RWPE1 (cell line): Measurements from ENCODE around the gene TCEAL5.

Source experiments
- CTCF ChIA-PET: fragments of 350-600 bp; sonication (Branson Sonifier 250); formaldehyde crosslinking; extraction: SDS; loops from one replicate; lab custom pipeline; 2021; lab: Yijun Ruan, JAX
- POLR2A ChIA-PET: fragments of 400-600 bp; formaldehyde crosslinking; extraction: SDS; loops from one replicate; lab custom pipeline; 2020; ENCODE audit warnings: antibody characterized with exemption; ENCODE audit not compliant: low non-redundant PET; lab: Yijun Ruan, JAX
- DNase-seq: peaks from one replicate; pipeline ENCODE4 v3.0.0; 2012; ENCODE audit warnings: low spot score
- H3K27ac ChIP-seq: fragments of 450-650 bp; 2 replicates; pipeline ENCODE4 v1.5.1; 2017
- CTCF ChIP-seq: fragments of 450-650 bp; conservative IDR thresholded peaks from 2 replicates; pipeline ENCODE4 v1.5.1; 2017; ENCODE audit warnings: low read depth, mild to moderate bottlenecking

The TCEAL5 gene

DNA sequence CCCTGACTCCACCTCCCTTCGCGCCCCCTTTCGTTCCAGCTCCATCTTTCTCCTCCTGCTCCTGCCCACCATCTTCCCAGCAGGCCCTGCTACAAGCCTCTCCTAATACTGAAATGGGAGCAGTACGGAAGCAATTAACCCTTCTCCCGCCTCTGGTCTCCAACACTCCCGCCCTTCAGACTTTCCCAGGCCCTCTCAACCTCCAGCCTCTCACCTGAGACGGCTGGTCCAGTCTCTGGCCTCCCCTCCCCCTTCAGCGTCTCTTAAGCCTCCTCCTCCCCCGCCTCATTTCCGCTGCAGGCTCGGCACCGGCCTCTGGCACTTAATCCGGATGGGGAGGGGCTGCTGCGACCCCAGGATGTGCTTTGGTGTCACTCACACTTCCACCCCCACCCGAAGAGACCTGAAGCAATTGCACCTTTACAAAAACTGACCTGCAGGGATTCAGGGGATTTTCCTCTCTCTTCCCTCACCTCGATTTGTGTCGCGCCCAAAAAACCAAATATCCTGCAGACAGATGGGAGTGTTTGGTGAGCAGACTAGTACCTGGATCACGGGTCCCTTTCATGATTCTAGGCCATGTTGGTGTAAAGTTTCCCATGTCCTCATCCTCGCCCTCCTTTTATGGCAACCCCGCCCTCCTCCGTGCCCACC, 22.3 kb downstream of the TCEAL5 start:
- POLR2A ChIA-PET: no interaction called here
- peak overlapping the region; percentile 75 for H3K27ac ChIP-seq
- CTCF ChIA-PET: interaction anchor here (1.9 kb wide), 1 partner anchor 43 kb away, joined by 4 read pairs; no protein-coding TSS in a partner anchor
- TF ChIP-seq CTCF: no peak
- peak; percentile 41 for DNase-seq

DNA sequence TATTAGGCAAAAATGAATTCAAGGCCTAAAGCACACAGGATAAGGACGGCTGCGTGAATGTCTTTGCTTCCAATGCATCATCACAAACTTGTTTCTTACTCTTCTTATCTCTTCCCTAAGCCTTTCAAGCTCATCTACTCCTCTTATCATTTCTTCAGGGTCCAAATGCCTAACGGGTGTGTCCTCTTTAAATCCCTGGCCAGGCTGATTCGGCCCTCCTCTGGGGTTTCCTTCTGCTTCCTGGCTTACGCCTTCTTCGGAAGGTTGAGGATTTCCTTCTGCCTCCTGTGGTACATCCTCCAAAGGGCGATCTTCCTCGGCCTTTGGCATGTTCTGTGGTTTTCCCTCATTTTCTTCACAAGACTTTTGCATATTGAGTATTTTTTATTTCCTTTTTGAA, 22.9 kb downstream of the TCEAL5 start:
- ChIA-PET CTCF (interaction anchor here (1.9 kb wide), 1 partner anchor 43 kb away, joined by 4 read pairs; no protein-coding TSS in a partner anchor), POLR2A (no interaction called here)
- H3K27ac ChIP-seq: peak overlapping the region; percentile 75; the same call in 1 of the 2 replicates
- no peak for DNase-seq
- TF ChIP-seq CTCF: no peak

DNA sequence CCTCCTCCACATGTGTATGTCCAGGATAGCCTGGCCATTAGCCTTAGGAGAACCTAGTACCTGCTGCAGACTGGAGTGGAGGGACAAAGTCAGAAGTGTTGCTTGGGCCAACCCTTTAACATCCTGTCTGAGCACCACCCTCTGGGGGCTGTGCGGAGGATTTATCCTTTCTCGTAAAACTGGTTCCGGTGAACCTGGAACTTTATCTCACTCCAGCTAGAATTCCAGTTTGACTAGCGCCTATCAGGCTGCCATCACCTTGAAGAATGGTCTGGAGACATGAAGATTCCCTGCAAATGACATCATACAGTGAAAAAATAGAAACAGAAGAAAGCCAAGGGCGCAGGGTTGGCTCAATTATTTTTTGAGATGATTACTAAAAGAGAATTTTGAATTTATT, 25.6 kb downstream of the TCEAL5 start:
- peak; percentile 6 for DNase-seq
- TF ChIP-seq CTCF: no peak

DNA sequence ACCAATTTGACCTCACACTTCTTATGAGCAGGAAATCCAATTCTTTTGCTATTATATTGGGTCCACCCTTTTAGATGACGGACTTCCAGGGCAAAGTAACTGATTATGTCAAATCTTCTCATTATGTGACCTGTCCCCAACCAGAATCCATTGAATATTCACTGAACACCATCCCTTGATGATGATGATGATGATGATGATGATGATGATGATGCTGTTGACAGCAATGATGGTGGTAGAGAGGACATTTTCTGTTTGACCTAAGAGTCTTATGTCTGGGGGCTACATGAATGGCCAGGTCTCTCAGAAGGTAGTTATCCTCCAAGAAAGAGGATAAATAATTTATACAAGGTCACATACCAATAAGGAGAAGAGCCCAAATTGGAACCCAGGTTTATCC, 26.7 kb downstream of the TCEAL5 start:
- TF ChIP-seq CTCF: no peak
- DNase-seq: no peak
- no peak overlapping the region for H3K27ac ChIP-seq
- POLR2A ChIA-PET: no interaction called here
- CTCF ChIA-PET: no interaction called here

More for the DNA sequence above, 25.6 kb downstream of the TCEAL5 start:
- CTCF ChIA-PET: interaction anchor here (0.5 kb wide), 1 partner anchor 306 kb away, joined by 3 read pairs; no protein-coding TSS in a partner anchor
- POLR2A ChIA-PET: interaction anchor here (0.7 kb wide), 1 partner anchor 40 kb away, joined by 3 read pairs; no protein-coding TSS in a partner anchor
- H3K27ac ChIP-seq: no peak overlapping the region

DNA sequence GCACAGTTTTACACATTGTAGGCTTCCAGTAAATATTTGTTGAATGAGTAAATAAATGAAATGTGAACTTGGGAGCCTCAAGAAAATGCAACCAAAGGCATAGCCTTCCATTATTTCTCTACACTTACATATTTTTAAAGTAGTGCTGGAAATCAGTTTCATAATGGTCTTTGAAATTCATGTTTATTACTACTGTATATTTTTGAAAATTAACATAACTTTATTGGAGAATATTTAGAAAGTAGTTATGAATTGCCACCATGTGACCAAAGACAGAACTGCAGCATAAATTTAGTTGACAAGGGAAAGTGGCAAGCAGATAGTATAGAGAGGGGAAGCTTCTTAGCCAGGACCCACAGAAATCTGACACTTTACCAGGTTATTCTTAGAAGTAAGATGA, 28.0 kb downstream of the TCEAL5 start:
- CTCF ChIA-PET: interaction anchor here (2.0 kb wide), 1 partner anchor 37 kb away, joined by 13 read pairs; no protein-coding TSS in a partner anchor
- no peak for DNase-seq
- TF ChIP-seq CTCF: peak; percentile 46
- POLR2A ChIA-PET: no interaction called here
- H3K27ac ChIP-seq: no peak overlapping the region

GRCh38 chrX:103240155-103240554, 36.4 kb downstream of the TCEAL5 start:
- TF ChIP-seq CTCF: no peak
- POLR2A ChIA-PET: no interaction called here
- CTCF ChIA-PET: no interaction called here
- H3K27ac ChIP-seq: no peak overlapping the region
- no peak for DNase-seq
